ENCODE measurements around the gene ZNF266. TPM values are rescaled to one million over a fixed set of nuclear protein-coding genes. Genes with fewer than 3 reads are reported as not detected.

The ZNF266 gene
- total and polyA plus RNA-seq, 7 donors, result 3.7 to 32.7 (median 18.6) TPM

DNA sequence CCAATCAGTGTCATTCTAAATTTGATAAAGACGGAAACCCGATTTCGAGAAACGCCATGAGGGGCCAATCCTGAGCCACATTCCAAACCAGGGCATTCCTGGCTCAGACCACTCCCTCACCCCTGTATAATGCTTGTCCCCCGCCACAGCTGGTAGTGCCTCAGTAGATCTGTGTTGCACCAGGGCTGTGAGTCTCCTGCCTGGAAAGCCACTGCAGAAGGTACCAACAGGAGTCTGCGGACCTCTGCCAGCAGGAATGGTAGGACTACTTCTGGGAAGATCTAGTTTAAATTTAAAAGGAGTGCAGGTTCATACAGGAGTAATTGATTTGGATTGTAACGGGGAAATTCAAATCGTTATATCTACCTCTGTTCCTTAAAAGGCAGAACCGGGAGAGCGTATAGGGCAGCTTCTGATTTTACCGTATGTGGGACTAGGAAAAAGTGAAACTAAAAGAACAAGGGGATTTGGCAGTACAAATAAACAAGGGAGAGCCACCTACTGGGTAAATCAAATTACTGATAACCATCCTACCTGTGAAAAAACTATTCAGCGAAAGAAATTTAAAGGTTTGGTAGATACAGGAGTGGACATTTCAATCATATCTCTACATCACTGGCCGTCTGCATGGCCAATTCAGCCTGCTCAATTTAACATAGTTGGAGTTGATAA, 20.8 kb upstream of the ZNF266 start:
- WGBS, 2 donors, result 74 to 82% methylated on average over 13 of the region's 13 CpGs
- H3K9me3 ChIP-seq, result peaks cover 10 to 41% (median 34%) of the 10 kb centered on the region in 4 donors

DNA sequence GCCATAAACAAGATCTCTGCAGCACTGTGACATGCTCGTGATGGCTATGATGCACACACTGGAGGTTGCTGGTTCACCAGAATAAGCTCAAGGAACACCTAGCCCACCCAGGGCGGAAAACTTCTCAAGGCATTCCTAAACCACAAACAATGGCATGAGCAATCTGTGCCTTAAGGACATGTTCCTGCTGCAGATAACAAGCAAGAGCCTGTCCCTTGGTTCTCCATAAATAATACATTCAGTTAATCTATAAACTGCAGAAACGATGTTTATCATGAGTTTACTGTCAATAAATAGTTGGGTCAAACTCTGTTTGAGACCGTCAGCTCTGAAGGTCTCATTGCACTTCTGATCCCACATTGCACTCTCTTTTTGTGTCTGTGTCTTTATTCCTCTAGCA, 18.6 kb upstream of the ZNF266 start:
- H3K9me3 ChIP-seq, result peaks cover 17 to 56% (median 39%) of the 10 kb centered on the region in 4 donors

More for the DNA sequence above, 20.8 kb upstream of the ZNF266 start:
- Histone ChIP-seq H3K27me3 (no peaks in the 10 kb centered on the region), H3K27ac (no peak overlapping the region), H3K36me3 (no peaks in the 10 kb centered on the region), H3K4me3 (no peak overlapping the region), H3K4me1 (no peaks in the 10 kb centered on the region)
- no peak for TF ChIP-seq EP300 (IDR thresholded peaks at IDR 0.05)
- TF ChIP-seq, protein P1, sequence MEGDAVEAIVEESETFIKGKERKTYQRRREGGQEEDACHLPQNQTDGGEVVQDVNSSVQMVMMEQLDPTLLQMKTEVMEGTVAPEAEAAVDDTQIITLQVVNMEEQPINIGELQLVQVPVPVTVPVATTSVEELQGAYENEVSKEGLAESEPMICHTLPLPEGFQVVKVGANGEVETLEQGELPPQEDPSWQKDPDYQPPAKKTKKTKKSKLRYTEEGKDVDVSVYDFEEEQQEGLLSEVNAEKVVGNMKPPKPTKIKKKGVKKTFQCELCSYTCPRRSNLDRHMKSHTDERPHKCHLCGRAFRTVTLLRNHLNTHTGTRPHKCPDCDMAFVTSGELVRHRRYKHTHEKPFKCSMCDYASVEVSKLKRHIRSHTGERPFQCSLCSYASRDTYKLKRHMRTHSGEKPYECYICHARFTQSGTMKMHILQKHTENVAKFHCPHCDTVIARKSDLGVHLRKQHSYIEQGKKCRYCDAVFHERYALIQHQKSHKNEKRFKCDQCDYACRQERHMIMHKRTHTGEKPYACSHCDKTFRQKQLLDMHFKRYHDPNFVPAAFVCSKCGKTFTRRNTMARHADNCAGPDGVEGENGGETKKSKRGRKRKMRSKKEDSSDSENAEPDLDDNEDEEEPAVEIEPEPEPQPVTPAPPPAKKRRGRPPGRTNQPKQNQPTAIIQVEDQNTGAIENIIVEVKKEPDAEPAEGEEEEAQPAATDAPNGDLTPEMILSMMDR (IDR thresholded peaks at IDR 0.05), result no peak
- TF ChIP-seq POLR2A (IDR thresholded peaks at IDR 0.05), result no peak
- no peak for TF ChIP-seq POLR2AphosphoS5 (IDR thresholded peaks at IDR 0.05)
- intact Hi-C loops (cut with DNase I), result no loop called here
- DNase-seq, result no peak

DNA sequence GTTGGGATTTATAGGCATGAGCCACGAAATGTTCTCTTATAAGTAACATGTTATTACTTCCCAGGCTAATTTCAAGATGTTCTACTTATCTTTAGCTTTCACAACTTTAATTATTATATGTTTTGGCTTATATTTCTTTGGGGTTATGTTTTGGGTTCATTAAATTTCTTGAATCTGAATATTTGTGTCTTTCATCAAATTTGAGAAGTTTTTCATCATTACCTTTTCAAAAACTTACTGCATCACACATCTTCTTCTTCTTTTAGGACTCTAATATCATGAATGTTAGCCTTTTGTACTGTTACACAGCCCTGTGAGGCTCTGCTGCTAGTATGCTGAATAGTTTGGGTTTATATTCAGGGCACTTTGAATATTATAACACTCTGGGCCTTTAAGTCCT, 9.7 kb upstream of the ZNF266 start:
- H3K4me3 ChIP-seq, result no peak overlapping the region
- no peaks in the 10 kb centered on the region for H3K27me3 ChIP-seq
- no peak for DNase-seq
- H3K36me3 ChIP-seq, result no peaks in the 10 kb centered on the region
- no peak for TF ChIP-seq EP300 (IDR thresholded peaks at IDR 0.05)
- no peak for TF ChIP-seq POLR2AphosphoS5 (IDR thresholded peaks at IDR 0.05)
- TF ChIP-seq POLR2A (IDR thresholded peaks at IDR 0.05), result no peak
- TF ChIP-seq, protein P1 (IDR thresholded peaks at IDR 0.05), result no peak
- intact Hi-C loops (cut with DNase I), result no loop called here
- no peak overlapping the region for H3K27ac ChIP-seq
- H3K9me3 ChIP-seq, result peaks cover 0 to 35% (median 12%) of the 10 kb centered on the region in 4 donors
- WGBS, 2 donors, result 73 to 77% methylated on average over 1 of the region's 1 CpG
- no peaks in the 10 kb centered on the region for H3K4me1 ChIP-seq

More for the DNA sequence above, 18.6 kb upstream of the ZNF266 start:
- DNase-seq, result no peak
- Histone ChIP-seq H3K4me1 (no peaks in the 10 kb centered on the region), H3K4me3 (no peak overlapping the region), H3K27ac (no peak overlapping the region), H3K27me3 (no peaks in the 10 kb centered on the region), H3K36me3 (no peaks in the 10 kb centered on the region)
- intact Hi-C loops (cut with DNase I), result no loop called here
- 88 to 92% methylated on average over 4 of the region's 4 CpGs for WGBS, 2 donors
- TF ChIP-seq, protein P1 (IDR thresholded peaks at IDR 0.05), result no peak
- TF ChIP-seq POLR2AphosphoS5 (IDR thresholded peaks at IDR 0.05) (no peak), POLR2A (IDR thresholded peaks at IDR 0.05) (no peak), EP300 (IDR thresholded peaks at IDR 0.05) (no peak)

DNA sequence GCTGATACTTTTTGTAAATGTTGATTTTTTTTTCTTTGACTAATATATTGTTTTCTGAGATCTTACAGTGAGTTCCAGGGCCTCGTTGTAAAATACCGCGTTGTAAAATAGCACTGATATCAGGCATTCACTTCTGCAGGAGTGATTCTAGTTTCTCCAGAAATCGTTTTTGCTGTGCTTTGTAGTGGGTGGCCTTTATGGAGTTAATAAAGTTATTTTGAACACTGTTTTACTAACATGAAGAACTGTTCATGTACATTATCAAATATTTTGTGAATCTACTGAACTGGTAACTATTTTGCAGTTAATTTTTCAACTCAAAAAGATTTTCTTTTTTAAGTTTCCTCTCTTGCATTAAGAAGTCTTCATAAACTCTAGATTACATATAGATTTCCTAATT, 985 bp upstream of the ZNF266 start:
- Histone ChIP-seq H3K27me3 (no peaks in the 10 kb centered on the region), H3K4me1 (peaks cover 0 to 19% (median 18%) of the 10 kb centered on the region in 4 donors), H3K27ac (no peak overlapping the region), H3K4me3 (no peak overlapping the region), H3K9me3 (no peaks in the 10 kb centered on the region), H3K36me3 (peaks cover 0 to 23% (median 8%) of the 10 kb centered on the region in 4 donors)
- 85 to 87% methylated on average over 4 of the region's 4 CpGs for WGBS, 2 donors
- no peak for TF ChIP-seq EP300 (IDR thresholded peaks at IDR 0.05)
- no peak for TF ChIP-seq POLR2A (IDR thresholded peaks at IDR 0.05)
- TF ChIP-seq POLR2AphosphoS5 (IDR thresholded peaks at IDR 0.05), result no peak
- TF ChIP-seq, protein P1 (IDR thresholded peaks at IDR 0.05), result no peak
- no peak for DNase-seq
- intact Hi-C loops (cut with DNase I), result loop anchor here (5.0 to 10.0 kb wide), 4 partner anchors 101 to 378 kb away; partner anchors contain the start of genes FBXL12, ZNF121 and ZNF426

Data from sigmoid colon (tissue), 7 donors.